GM20431 (cell line): ENCODE data around the gene EVI5.
"Not testable (repeated sequence)": the region's sequence is repeated elsewhere in the genome, so short reads cannot be mapped to it uniquely, and the experiment has no call there.

Source experiments
- in situ Hi-C: fragments of 300-500 bp; cut with MseI, MboI; formaldehyde crosslinking; loops from one replicate; pipeline ENCODE4 v1.15.0; 2020; ENCODE audit warnings: low sequenced_read_pairs; ENCODE audit not compliant: unreplicated experiment

EVI5 gene

DNA sequence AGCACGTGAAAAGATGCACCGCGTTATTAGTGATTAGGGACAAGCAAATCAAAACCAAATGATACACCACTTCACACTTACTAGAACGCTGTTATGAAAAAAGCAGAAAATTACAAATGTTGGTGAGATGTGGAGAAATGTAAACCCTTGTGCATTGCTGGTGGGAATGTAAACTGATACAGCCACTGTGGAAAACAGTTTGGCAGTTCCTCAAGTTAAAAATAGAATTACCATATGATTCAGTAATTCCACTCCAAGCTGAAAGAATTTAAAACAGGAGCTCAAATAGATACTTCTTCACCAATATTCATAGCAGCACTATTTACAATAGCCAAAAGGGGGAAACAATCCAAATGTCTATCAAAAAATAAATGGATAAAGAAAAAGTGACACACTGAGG lies 10.3 kb upstream of the EVI5 start:
- in situ Hi-C loops = no loop called here

DNA sequence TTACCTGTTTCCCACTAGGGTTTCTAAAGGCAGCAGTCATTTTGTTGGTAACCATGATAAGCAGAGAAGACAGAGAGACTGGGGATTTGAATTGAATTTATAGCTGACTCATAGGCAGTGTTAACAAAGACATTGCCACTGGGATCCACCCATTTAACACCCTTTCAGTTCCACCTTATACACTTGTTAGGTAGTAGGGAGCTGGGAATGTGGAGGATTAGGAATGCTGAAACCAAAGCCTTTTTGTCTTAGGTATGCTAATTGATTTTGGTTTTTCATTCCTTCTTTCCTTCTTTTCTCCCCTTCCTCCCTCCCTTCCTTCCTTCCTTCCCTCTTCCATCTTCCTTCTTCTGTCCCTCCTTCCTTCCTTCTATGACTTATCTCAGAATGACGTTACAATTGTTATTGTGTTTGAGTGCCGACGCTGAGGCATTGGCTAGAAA lies 7.5 kb upstream of the EVI5 start:
- in situ Hi-C loops = no loop called here

DNA sequence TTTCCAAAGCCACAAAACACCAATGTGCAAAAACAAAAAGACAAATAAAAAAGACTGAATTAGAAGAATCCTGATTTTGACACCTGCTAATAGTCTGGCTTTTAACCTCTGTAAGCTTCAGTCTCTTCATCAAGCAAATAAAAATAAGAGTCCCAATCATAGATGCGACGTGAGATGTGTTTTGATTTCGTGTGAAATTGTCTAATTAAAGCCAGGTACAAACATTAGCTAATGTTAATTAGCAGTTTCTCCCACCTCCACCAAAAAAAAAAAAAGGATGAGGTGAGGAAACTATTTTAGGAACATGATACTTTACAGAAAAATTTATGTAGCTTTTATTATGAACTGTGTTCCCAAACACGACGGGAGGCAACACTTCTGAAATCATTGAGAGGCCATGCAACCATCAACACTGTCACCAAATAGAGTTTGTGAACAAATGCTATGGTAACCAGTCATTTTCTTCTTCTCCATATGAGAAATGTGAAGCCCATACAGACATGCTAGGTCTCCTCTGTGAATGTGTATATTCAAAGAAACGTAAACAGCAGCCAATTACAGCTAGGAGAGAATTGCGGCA lies 6.7 kb upstream of the EVI5 start:
- in situ Hi-C loops = no loop called here

DNA sequence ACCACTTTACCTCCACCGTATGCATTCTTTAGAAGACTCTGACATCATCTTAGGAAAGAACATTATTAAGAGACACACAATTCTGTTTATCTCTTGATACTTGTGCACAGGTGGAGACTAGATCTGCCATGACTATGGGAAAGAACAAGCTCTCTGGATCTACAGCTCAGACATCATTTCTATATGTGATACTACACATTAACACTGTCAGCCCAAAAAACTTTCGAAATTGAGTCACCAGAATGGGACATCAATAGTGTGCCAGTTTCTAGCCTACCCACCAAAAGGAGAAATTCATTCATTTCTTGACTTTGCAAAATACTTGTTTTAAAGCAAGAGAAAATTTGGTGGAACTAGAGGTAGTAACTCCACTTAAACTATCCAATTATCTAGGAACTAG lies 6.0 kb upstream of the EVI5 start:
- in situ Hi-C loops = no loop called here

DNA sequence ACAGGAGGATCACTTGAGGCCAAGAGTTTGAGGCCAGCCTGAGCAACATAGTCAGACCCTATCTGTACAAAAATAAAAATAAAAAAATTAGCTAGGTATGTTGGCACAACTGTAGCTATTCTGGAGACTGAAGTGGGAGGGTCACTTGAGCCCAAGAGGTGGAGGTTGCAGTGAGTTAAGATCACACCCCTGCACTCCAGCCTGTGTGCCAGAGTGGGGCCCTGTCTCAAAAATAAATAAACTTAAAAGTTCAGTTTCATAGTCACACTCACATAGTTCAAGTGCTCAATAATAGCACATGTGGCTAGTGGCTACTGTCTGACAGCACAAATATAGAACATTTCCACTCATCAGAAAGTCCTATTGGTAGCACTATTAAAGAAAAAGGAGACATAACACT lies 5.2 kb upstream of the EVI5 start:
- in situ Hi-C loops = no loop called here

DNA sequence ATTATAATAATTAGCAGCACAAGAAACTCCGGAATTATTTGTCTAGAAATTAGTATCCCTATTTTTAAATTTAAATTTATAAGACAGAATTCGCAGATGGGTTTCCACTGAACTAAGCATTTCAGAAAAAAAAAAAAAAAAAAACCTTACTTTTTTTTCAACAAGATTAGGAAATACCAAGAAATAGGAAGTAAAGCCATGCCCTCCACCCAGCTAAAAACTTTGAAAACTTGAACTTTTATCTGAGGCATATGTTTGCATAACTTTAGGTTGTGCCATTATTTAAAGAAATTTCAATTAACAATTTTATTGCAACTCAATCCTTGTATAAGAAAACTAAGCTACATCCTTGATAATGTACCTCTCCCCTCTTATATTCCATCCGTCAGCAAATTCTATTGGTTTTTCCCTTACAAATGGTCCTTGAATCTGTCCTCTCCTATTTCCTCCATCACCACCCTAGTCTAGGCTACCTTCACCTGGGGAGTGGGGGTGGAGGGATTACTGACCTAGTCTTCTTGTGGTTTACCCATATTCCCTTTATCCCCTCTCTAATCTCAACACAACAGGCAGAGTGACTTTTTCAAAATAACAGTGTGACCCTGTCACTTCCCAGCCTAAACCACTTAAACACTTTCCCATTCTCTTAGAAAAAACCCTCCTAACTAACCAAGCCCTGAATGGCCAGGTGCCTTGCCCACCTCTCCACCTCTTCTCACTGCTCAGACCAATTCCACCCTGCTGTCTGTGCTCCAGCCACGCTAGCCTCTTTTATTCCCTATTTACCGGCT lies 1.4 kb upstream of the EVI5 start:
- in situ Hi-C loops = no loop called here

DNA sequence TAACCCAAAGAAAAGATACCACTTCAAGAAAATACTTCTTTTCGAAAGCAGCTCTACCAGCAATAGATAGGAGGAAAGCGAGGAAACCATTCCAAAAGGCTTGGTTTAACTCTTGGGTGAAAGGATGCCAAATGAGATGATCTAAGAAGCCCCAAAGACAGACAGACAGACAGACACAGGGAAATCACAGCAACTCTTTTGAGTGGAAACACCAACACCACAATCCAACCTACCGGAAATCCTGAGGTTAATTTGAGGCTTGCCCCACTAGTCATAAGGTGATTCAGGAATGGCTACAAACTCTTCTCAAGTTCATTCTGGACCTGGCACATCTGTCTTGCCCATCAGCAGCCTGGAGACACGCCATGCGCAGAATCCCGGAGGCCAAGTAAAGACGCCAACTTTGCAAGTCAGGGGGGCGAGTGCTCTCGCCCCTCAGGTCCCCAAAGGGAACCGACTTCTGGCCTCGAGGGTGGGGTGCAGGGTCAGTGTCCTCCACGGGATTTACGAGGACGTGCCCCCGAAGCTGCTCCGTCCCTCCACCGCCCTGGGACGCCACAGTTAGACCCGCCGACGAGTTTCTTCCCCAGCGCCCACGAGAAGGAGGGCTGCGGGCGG lies 778 bp downstream of the EVI5 start:
- in situ Hi-C loops = no loop called here

DNA sequence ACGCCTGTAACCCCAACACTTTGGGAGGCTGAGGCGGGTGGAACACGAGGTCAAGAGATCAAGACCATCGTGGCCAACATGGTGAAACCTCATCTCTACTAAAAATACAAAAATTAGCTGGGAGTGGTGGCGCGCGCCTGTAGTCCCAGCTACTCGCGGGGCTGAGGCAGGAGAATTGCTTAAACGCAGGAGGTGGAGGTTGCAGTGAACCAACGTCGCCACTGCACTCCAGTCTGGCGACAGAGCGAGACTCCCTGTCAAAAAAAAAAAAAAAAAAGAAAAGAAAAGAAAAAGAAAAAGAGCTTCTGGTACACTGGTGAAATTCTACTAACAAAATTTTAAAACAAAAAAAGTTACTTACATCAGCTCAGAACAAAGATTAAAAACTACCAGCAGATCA lies 1.4 kb downstream of the EVI5 start:
- in situ Hi-C loops = not testable (repeated sequence)

DNA sequence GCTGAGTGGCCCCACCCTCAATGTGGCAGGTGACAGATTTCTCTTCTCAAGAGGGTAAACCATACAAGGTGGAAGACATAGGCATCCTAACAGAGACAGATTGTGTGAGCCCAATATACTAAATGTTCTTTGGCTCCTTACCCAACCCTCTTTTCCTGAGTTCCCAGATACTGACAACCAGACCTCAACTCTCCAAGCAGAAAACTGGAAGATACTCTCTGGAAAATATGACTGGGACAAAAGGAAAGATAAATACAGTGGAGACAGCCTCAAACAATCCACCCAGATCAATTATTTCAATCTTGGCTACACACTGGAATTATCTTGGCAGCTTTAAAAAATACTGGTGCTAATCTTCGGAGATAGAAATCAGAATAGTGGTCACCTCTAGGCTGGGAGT lies 6.5 kb downstream of the EVI5 start:
- in situ Hi-C loops = no loop called here

DNA sequence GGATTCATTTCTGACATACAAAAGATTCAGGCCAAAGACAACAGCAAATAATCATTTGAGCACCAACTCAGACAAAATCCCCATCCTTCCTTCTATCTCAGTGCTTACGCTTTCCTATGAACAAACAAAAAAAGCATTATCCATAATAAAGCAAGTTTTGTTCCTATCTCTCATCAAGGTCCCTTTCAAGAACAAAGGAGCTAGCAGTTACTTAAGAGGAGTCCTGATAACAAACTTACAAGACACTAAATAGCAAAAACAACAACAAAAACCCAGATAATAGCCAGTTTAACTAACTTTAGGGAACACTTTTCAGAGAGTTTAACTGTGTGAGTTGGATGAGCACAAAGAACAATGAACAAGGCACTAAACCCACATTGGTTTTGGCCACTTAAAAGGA lies 10.5 kb downstream of the EVI5 start:
- in situ Hi-C loops = no loop called here

DNA sequence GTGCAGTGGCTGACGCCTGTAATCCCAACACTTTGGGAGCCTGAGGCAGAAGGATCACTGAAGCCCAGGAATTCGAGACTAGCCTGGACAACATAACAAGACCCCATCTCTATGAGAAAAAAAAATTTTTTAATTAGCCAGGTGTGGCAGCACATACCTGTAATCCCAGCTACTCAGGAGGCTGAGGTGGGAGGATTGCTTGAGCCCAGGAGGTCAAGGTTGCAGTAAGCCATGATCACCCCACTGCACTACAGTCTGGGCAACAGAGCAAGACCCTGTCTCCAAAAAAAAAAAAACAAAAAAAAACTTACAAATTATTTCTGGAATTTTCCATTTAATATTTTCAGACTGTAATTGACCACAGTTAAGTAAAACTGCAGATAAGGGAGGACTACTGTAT lies 11.2 kb downstream of the EVI5 start:
- in situ Hi-C loops = not testable (repeated sequence)

DNA sequence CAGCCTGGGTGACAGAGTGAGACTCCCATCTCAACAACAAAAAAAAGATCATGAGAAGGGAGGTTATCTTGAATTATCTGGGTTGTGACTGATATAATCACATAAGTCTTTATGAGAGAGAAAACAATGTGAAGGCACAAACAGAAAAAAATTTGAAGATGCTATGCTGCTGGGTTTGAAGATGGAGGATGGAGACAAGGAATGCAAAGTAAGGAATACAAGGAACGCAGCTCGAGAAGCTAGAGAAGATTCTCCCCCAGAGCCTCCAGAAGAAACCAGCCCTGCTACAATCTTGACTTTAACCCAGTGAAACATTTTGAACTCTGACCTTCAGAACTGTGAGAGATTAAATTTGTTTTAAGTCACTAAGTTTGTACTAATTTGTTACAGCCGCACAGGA lies 15.1 kb downstream of the EVI5 start:
- in situ Hi-C loops = no loop called here

DNA sequence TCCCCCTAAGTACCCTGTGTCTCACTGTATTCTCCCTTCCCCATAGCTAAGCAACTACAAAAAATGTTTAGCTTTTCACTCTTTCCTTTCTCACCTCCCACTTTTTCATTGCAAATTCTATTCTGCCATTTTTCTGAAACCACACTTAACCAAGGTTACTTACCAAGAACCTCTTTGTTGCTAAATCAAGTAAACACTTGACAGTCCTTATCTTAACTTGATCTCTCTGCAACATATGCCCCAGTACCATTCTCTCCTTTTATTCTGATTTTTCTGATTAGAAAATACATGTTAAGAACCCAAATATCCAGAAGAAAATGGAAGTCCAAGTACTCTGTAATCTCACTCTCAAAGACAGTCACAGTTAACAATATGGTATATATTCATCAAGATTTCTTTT lies 16.0 kb downstream of the EVI5 start:
- in situ Hi-C loops = no loop called here

DNA sequence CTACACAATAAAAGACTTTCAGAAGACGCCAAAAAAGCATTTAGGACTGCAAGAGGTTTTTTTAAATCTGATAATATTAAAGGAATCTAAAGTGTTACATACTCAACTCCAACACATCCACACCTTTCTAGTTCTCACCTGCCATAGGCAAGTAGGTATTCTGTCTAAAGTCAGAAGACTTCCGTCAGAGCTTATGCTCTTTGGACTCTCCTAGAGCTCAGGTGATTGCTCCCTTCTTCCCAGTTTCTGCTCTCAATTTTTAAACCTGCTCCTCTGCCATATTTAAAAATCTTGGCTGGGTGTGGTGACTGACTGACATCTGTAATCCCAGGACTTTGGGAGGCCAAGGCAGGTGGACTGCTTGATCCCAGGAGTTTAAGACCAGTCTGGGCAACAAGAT lies 16.6 kb downstream of the EVI5 start:
- in situ Hi-C loops = no loop called here

DNA sequence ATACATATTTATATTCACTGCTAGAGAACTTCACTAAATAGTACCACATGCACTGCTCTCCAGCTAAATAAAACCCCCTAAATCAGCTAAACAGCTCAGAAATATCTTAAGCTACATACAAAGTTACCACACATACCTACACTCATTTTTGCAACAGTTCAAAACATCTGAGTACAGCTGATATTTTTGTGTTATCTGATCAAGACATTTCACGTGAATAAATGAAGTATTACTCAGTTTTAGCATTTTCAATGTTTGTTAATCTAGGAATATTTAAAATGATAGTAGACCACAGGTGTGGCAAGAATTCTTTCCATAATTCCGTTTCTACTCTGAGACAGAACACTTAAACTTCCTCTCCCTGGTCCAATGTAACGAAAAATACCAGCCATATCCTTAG lies 20.8 kb downstream of the EVI5 start:
- in situ Hi-C loops = no loop called here

DNA sequence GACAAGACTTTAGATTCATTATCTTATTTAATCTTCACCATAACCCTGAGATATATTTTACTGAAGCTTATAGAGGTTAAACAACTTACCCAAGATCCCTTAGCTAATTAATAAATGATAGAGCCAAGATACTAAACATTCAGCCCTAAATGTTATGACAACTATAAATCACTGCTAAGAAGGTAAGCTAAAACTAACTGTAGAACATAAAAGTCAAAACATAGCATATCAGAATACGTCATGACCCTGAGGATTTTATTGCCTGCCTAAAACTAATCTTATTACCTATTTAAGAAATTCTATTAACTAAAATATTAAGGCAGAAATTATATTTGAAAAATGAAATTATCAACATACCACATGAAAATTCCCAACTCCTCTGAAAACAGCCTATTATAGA lies 22.6 kb downstream of the EVI5 start:
- in situ Hi-C loops = no loop called here

DNA sequence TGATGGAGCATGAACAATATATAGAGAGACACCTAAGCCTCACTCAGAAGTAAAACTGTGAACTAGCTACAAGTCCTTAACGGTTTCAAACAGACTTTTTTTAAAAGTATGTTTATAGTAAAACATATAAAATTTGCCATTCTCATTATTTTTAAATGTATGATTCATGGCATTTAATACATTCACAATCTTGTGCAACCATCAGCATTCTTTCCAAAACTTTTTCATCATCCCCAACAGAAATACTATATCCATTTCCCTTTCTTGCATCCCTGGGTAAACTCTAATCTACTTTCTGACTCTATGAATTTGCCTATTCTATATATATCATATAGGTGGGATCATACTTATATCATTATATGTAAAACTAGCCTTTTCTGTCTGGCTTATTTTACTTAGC lies 25.5 kb downstream of the EVI5 start:
- in situ Hi-C loops = no loop called here

DNA sequence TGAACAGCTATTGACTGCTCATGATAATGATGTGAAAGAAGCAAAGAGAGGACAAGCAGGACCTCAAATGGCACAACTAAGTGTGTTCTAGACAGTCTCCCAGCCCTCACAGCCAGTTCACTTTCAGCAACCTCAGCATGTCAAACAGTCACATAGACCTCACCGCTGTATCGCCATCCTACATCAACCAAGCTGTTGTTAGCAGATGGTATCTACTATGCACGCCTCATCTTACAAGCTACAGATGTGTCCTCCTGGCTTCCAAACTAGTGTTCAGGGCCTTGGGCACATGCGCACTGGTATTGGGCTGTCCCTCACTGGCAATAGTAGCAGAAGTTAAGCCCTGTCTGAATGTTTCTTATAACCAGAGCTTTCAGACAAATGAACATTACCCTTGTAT lies 28.4 kb downstream of the EVI5 start:
- in situ Hi-C loops = no loop called here

DNA sequence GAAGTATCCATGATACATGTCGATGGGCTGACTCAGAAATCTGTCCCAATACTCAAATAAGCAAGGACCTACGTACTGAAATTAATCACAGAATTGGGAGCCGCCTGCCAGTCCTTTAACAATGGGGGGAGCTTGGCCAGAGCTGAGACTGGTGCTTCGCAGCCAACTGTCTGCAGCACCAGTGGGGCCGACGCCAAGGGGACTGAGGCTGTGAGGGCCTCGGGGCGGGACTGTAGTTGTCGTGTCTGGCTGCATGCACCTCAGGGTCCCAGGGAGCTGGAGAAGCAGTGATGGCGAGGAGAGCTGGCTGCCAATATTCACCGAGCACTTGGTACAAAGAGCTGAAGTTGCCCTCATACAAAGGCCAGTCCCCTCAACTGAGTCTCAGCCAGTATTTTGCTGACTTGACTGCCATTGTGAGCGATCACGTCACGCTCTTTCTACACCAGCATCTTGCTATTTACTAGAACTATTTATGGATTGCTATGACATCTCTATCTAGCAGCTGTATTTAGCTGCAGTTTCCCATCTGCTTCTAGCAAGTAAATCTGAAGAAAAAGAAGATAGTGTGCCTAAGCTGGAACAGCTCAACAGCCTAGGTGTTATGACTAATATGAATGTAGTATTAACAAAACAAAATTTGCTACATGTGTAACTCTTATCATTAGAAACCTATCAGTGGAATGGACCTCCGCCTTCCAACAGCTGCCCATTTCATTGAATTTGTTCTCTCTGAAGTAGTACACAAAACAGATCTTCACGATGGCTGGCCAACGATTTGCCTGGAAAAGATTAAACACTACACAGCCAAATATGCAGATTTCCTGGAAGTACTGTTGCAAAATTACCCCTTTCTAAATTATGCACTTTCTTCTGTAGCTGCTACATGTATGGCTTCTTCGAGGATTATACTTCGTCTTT lies 29.1 kb downstream of the EVI5 start:
- in situ Hi-C loops = no loop called here

DNA sequence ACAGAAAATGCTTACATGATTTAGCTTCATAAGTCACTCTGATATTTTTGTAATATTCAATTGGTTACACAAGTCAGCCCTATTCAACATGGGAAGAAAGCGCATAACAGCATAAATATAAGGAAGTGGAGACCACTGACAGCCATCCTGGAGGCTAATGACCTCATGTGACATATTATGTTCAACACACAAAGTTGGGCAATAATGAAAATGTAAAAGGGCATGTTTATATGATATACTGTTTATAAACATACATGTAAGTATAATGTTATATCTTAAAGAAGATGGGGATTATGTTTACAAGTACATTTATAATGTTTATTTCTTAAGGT lies 30.2 kb downstream of the EVI5 start:
- in situ Hi-C loops = no loop called here
